DOHH2 (cell line): ENCODE results near the gene LPXN.

ENCODE experiments used
- H3F3A ChIP-seq: fragments of 200-600 bp; sonication (generic), shearing (Covaris generic); 2 replicates; pipeline ENCODE4 v1.6.0; 2016; ENCODE audit warnings: antibody characterized with exemption, mild to moderate bottlenecking; ENCODE audit not compliant: control insufficient read depth, insufficient read depth
- H3K27ac ChIP-seq: fragments of 200-600 bp; sonication (generic); 2 replicates; pipeline ENCODE4 v1.5.1; 2014; ENCODE audit warnings: low read depth, mild to moderate bottlenecking, low read length, moderate library complexity
- H3K27me3 ChIP-seq: fragments of 200-600 bp; sonication (generic); 2 replicates; pipeline ENCODE4 v1.6.1; 2014; ENCODE audit warnings: mild to moderate bottlenecking, low read length, mixed read lengths; ENCODE audit not compliant: control insufficient read depth
- H3K36me3 ChIP-seq: fragments of 200-600 bp; sonication (generic); 2 replicates; pipeline ENCODE4 v1.6.1; 2014; ENCODE audit warnings: mild to moderate bottlenecking, low read length, moderate library complexity, mixed read lengths; ENCODE audit not compliant: control insufficient read depth
- H3K4me1 ChIP-seq: fragments of 200-600 bp; sonication (generic); 2 replicates; pipeline ENCODE4 v1.6.1; 2014; ENCODE audit warnings: mild to moderate bottlenecking, low read length, mixed read lengths; ENCODE audit not compliant: control insufficient read depth
- H3K4me2 ChIP-seq: fragments of 200-600 bp; sonication (generic); 2 replicates; pipeline ENCODE4 v1.6.0; 2014; ENCODE audit warnings: mild to moderate bottlenecking, low read length, moderate library complexity
- H3K4me3 ChIP-seq: fragments of 200-600 bp; sonication (generic); 2 replicates; pipeline ENCODE4 v1.5.1; 2014; ENCODE audit warnings: mild to moderate bottlenecking, low read length, mixed read lengths
- H3K79me2 ChIP-seq: fragments of 200-600 bp; sonication (generic); 2 replicates; pipeline ENCODE4 v1.6.1; 2014; ENCODE audit warnings: mild to moderate bottlenecking, low read length, mixed read lengths; ENCODE audit not compliant: control insufficient read depth
- H3K9me2 ChIP-seq: fragments of 200-600 bp; sonication (generic); replicated peaks from 2 replicates; pipeline ENCODE4 v1.6.1; 2014; ENCODE audit warnings: mild to moderate bottlenecking, low read length, mixed read lengths; ENCODE audit not compliant: control insufficient read depth
- H3K9me3 ChIP-seq: fragments of 200-600 bp; sonication (generic); 2 replicates; pipeline ENCODE4 v1.6.1; 2014; ENCODE audit warnings: antibody characterized with exemption, low read length, mixed read lengths; ENCODE audit not compliant: control insufficient read depth, insufficient read depth
- H4K20me1 ChIP-seq: fragments of 200-600 bp; sonication (generic); 2 replicates; pipeline ENCODE4 v1.6.0; 2014; ENCODE audit warnings: low read depth, mild to moderate bottlenecking, antibody characterized with exemption, low read length, moderate library complexity; ENCODE audit not compliant: control insufficient read depth, insufficient read depth
- EZH2phosphoT487 ChIP-seq: fragments of 200-600 bp; sonication (generic); IDR thresholded peaks from 2 replicates; pipeline ENCODE4 v1.6.1; 2017; ENCODE audit warnings: borderline replicate concordance, mild to moderate bottlenecking, antibody characterized with exemption, low read length, moderate library complexity, mixed read lengths
- TF ChIP-seq, protein P1 (sequence below): fragments of 200-600 bp; sonication (generic); IDR thresholded peaks from one replicate; pipeline ENCODE4 v1.5.1; 2014; ENCODE audit warnings: antibody characterized with exemption, mild to moderate bottlenecking, low read depth, low read length; ENCODE audit not compliant: poor library complexity, severe bottlenecking

Gene LPXN

DNA sequence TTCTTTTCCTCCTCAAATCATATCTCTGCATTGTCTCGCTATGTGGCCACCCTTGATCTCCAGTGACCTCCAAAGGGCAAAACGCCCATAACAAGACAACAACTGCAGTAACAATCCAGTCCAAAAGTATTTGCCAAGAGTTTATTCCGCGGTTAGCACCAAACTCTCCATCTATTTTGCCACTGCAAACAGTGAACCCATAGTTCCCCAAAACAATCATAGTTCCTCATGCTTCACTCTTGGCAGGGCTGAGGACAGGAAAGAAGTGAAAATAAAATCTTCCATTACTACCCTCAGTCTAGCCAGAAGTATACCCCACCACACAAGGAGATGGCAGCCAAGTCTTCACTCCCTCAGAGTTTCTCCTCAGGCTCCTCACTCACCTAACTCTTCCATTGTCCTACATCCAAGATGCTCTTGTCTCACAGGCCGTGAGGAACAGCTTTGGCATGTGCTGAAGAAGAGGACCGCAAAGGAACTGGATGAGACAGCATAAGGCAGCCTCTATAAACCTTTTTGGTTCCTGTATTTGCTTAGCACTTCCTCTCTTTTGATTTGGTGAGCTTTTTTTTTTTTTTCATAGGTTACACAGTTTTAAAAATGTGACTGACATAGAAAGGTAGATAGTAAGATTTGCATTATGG lies at the start of gene LPXN:
TSS of gene LPXN (minus strand) at position 480 of the 644 bp plus-strand sequence. CDS start at position 396, 84 bp downstream.
- Histone ChIP-seq H3K9me3 (no peaks in the 10 kb centered on the region), H3K4me1 (peaks cover 43% of the 10 kb centered on the region), H3K27ac (peak within 1 kb of the TSS; percentile 96), H3K27me3 (no peaks in the 10 kb centered on the region), H3K36me3 (peaks cover 55% of the 10 kb centered on the region), H4K20me1 (peaks cover 13% of the 10 kb centered on the region), H3K79me2 (peaks cover 78% of the 10 kb centered on the region), H3F3A (peaks cover 24% of the 10 kb centered on the region), H3K4me2 (peak within 1 kb of the TSS; percentile 95), H3K9me2 (no peaks in the 10 kb centered on the region), H3K4me3 (peak within 1 kb of the TSS; percentile 92)
- TF ChIP-seq, protein P1, sequence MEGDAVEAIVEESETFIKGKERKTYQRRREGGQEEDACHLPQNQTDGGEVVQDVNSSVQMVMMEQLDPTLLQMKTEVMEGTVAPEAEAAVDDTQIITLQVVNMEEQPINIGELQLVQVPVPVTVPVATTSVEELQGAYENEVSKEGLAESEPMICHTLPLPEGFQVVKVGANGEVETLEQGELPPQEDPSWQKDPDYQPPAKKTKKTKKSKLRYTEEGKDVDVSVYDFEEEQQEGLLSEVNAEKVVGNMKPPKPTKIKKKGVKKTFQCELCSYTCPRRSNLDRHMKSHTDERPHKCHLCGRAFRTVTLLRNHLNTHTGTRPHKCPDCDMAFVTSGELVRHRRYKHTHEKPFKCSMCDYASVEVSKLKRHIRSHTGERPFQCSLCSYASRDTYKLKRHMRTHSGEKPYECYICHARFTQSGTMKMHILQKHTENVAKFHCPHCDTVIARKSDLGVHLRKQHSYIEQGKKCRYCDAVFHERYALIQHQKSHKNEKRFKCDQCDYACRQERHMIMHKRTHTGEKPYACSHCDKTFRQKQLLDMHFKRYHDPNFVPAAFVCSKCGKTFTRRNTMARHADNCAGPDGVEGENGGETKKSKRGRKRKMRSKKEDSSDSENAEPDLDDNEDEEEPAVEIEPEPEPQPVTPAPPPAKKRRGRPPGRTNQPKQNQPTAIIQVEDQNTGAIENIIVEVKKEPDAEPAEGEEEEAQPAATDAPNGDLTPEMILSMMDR: peak; percentile 38
- TF ChIP-seq EZH2phosphoT487: no peak

DNA sequence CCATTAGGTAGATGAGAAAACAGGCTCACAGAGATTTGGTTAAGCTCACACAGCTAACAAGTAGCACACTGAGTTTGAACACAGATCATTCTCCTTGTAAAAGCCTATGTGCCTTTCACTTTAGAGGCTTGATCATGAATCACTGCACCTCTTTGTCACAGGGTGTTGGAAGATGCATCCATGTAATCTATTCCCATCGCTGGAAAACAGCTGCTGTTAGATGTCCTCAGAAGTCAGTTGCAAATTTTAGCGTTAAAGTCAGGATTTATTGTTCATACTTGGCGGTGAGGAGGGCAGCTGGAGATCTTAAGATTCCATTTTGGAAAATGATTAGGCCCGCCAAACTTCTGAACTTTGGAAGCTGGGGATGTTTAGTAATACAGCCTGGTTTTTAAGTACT lies 49.4 kb upstream of the LPXN start:
- TF ChIP-seq, protein P1: no peak
- TF ChIP-seq EZH2phosphoT487: no peak
- Histone ChIP-seq H3K9me3 (no peaks in the 10 kb centered on the region), H3F3A (peaks cover 27% of the 10 kb centered on the region), H3K79me2 (peaks cover 3% of the 10 kb centered on the region), H3K27me3 (no peaks in the 10 kb centered on the region), H3K4me3 (no peak overlapping the region), H3K4me2 (no peak overlapping the region), H4K20me1 (no peaks in the 10 kb centered on the region), H3K9me2 (no peaks in the 10 kb centered on the region), H3K4me1 (peaks cover 29% of the 10 kb centered on the region), H3K27ac (no peak overlapping the region), H3K36me3 (peaks cover 64% of the 10 kb centered on the region)

DNA sequence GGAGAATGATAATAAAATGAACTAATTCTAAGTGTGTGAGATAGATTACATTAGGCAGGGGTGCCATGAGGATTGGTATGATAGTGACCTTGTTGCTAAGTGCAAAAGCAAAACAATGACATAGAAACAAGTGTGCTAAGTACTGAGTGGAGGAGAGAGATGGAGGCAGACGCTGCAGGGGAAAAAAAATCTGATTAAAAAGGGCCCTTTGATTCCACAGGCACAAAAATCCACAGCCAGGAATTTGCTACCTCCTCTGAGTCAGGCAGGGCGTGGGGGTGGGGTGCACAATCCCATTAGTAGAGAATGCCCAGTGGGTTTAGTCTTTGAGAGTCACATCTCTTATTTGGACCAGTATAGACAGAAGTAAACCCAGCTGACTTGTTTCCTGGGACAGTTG lies 46.7 kb upstream of the LPXN start, which contains the start of gene CNTF:
TSS of gene CNTF (plus strand) at position 322 of the 400 bp plus-strand sequence. CDS start 88 bp downstream, outside the sequence.
- Histone ChIP-seq H3K9me3 (no peaks in the 10 kb centered on the region), H3K4me2 (no peak within 1 kb of the TSS), H3K4me1 (peaks cover 25% of the 10 kb centered on the region), H3K79me2 (peaks cover 3% of the 10 kb centered on the region), H3K27me3 (no peaks in the 10 kb centered on the region), H3K4me3 (no peak within 1 kb of the TSS), H3F3A (peaks cover 10% of the 10 kb centered on the region; the same call in 1 of the 2 replicates), H3K36me3 (peaks cover 88% of the 10 kb centered on the region), H3K27ac (no peak within 1 kb of the TSS), H4K20me1 (no peaks in the 10 kb centered on the region; the same call in 1 of the 2 replicates), H3K9me2 (no peaks in the 10 kb centered on the region)
- TF ChIP-seq EZH2phosphoT487: no peak
- TF ChIP-seq, protein P1: no peak
